ENCODE data around the gene CCDC73.

GRCh38 chr11:32630844-32631243, 163.6 kb downstream of the CCDC73 start:
- TF ChIP-seq CTCF (IDR thresholded peaks at IDR 0.05): no peak
- no peak for TF ChIP-seq POLR2A (IDR thresholded peaks at IDR 0.05)
- no peak for TF ChIP-seq EP300 (IDR thresholded peaks at IDR 0.05)
- TF ChIP-seq POLR2AphosphoS5 (IDR thresholded peaks at IDR 0.05): no peak
